Myocyte (in vitro differentiated cells): Measurements from ENCODE around the gene CLDND2. TPM values are rescaled to one million over a fixed set of nuclear protein-coding genes. Genes with fewer than 3 reads are reported as not detected.
A peak's percentile ranks its signal among the peaks of the same experiment; 100 is the strongest.

Experiments
- DNase-seq: peaks from one replicate; pipeline ENCODE4 v3.0.0-alpha.2; 2012; ENCODE audit warnings: low read depth
- total RNA-seq: library from RNA; depleted of rRNA; stranded (reverse); fragments of >200 nt; gene quantifications from 2 replicates; pipeline ENCODE4 v1.2.3, GENCODE V29; 2014

Gene CLDND2
- total RNA-seq, 1 donor from 2014 or later, result not detected

DNA sequence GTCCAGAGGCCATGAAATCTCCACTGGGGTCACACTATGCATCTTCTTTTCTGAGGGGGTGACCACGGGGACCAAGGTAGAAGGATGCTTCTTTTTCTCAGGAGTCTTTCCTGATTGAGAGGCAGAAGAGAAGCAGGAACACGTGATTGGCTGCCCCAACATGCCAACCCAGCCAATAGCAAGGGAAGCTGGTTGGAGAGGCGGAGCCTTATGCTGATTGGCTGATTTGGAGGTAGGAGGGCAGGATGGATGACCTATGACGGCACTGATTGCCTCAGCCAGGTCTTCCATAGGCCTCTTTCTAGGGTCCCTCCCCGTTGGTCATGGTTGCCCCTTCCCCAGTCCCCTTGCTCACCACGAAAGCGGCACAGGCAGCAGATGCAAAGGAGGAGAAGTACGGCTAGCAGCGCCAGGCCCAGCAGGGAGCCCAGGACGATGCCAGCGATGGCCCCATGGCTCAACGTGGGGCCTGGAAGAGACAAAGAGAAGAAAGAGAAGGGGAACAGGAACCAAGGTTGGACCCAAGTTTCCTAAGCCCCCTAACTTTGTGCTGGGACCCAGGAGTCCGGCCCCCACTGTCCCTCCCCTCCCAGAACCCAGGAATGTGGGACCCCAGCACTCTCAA is 34.9 kb downstream of the CLDND2 start:
- no peak for DNase-seq

DNA sequence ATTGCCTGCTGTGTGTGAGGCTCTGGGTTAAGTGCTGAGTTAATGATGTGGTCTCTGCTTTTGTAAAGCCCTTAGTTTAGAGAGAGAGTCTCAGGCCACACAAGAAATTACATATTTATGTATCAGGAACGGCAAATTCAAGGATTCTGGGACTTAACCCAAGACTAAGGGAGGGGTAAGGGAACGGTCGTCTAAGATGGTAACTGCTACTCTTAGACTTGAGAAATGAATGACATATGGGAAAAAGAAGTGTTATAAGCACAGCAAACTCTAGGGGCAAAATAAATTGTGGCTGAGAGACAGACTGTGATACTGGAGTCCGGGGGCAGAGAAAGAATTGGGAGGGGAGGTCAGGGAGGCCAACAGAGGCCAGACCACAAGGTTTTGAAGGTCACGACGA is 37.1 kb downstream of the CLDND2 start:
- DNase-seq, result no peak

DNA sequence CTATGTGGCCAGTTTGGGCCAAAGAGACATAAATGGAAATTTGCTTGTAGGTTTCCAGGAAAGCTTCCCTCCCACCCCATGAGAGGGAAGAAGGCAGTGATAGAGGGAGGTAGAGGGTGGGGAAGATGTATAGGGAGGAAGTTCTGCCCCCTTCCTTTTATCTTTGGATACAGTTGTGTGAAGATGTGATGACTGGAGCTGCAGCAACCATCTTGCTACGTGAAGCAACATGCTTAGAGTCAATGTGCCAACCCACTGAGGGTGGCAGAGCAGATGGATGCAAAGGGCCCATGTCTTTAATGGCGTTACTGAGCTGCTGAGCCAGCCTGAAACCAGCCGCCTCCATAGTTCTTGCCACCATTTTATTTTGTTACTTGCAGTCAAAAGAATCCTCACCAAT is 37.6 kb downstream of the CLDND2 start:
- DNase-seq, result no peak

DNA sequence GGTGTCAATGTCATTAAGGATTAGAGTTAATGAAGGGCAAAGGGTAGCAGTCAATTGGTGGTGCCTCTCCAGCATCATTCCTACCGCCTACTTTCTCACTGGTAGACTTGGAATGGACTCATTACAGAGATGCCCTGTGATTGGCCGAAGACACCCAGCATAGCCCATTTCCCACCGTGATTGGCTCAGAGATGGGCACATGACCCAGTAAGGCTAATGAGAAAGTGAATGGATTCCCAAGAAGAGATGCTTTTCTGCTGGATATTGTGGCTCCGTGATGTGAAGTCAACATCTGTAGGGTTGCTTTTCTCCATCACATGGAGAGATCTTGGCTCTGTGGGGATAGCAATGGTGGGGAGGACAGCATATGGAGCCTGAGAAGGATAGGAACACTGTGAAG is 38.4 kb downstream of the CLDND2 start:
- no peak for DNase-seq

DNA sequence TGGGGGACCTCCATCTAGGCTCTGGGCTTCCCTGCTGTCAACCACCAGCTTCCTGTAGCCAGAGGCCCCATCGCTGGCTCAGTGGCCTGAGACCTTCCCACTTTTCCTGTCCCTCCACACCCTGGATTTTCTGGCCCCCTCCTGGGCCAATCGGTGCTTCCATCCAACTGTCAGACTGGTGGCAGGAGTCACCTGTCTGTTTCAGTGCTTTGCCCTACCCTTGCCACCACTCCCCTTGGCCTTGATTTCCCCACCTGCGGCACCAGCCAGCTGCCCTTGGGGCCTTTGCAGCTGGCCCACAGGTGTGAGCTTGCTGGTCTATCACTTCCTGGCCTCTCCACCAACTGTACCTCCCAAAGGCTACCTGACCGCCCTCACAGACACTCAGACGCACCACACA is 39.4 kb downstream of the CLDND2 start:
- no peak for DNase-seq

DNA sequence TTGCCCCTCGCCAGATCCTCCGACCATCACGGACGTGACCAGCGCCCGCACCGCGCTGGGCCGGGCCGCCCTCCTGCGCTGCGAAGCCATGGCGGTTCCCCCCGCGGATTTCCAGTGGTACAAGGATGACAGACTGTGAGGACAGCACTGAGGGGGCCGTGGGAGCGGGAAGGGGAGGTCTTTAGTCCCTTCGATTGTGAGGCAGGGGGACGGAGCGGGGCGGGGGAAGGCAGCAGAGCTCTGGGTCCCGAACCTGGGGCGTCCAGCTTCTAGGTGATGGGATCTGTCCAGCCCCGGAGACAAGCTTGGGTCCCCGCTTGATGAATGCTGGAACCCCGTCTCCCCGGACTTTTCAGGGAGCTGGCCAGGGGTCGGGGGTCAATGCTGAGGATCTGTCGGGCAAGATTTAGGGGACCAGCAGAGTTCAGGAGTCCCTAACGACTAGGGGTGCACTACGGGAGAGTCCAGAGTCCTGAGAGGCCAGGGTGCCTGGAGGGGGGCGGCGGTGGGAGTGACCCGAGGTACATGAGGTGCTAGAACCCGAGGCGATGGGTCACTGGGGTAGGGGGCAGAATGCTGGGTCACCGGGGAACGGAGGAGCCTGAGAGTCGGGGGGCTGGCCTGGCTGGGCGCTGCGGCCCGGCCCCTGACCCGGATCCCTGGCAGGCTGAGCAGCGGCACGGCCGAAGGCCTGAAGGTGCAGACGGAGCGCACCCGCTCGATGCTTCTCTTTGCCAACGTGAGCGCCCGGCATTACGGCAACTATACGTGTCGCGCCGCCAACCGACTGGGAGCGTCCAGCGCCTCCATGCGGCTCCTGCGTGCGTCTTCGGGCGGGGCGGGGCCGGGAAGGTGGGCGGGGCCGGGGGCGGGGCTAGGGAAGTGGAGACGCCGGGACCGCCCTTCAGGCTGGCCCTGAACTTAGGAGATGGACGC is 41.5 kb downstream of the CLDND2 start:
- no peak for DNase-seq

DNA sequence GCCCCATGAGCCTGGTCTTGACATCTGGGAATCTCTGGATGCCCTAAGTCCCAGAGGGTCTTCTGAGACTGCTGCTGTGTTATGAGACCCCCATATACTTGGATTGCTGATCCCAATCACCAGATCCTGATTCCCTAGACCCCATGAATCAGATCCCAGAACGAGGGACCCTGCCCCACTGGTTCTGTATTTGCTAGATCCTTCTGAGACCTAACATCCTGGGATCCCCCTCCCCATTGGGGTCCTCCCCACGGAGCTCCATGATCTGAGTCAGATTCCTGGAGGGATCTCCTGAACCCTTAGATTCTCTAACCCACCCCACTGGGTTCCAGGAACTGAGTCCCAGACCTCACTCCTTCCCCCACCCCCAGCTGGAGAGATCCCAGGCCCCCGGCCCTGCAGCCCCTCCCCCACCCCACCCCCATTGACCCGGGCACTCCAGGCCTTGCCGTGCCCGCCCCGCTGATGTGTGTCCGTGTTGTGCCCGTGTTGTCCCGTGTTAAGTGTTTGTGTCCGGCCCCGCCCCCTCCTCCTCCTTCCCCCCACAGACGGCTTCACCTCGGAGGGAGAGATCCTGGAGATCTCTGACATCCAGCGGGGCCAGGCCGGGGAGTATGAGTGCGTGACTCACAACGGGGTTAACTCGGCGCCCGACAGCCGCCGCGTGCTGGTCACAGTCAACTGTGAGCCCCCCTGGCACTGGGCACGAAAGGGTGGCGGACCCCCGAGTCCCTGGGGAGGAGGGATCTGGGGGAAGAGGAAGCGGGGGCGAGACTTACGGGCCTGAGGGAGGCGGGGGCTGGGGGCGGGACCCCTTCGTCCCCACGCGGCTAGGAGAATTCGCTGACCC is 42.4 kb downstream of the CLDND2 start:
- DNase-seq, result no peak

DNA sequence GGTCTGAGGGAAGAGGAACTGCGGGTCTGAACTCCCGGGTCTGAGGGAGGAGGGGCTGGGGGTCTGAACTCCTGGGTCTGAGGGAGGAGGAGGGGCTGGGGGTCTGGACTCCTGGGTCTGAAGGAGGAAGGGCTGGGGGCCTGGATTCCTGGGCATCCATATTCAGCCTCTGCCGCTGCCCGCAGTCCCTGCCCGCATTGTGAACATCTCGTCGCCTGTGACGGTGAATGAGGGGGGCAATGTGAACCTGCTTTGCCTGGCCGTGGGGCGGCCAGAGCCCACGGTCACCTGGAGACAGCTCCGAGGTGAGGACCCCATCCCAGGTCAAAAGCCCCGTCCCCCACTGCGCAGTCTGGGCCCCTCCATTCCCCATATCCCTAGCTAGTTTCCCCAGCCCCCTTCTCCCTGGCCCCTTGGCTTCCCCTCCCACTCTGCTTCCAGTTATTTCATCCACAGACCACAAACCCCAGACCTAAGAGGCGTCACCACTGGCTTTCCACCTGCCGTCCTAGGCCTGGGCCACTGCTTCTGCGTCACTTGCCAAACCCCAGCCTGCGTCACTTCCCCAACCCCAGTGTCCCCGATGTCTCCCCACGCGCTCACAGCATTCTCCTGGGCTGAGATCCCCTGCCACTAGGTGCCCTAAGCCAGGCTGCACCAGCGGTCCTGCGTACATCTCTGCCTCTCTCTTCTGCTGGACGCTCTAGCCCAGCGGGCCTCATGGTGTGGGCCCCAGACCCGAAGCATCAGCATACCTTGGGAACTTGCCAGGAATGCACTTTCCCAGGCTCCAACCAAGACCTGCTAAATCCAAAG is 43.4 kb downstream of the CLDND2 start:
- DNase-seq, result peak; percentile 32

DNA sequence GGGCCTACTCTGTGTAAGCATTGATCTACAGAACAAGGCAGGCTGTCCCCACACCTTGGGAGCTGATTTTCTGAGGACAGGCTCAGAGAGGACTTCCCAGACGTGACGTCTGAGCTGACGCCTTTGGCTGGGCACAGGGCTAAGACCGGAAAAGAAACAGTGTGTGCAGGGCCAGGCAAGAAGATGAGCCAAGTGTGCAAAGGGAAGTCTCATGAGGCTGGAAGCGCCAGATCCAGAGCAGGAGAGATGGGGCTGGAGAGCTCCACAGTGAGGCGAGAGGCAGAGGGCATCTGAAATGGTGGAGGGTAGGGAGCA is 44.7 kb downstream of the CLDND2 start:
- DNase-seq, result no peak

DNA sequence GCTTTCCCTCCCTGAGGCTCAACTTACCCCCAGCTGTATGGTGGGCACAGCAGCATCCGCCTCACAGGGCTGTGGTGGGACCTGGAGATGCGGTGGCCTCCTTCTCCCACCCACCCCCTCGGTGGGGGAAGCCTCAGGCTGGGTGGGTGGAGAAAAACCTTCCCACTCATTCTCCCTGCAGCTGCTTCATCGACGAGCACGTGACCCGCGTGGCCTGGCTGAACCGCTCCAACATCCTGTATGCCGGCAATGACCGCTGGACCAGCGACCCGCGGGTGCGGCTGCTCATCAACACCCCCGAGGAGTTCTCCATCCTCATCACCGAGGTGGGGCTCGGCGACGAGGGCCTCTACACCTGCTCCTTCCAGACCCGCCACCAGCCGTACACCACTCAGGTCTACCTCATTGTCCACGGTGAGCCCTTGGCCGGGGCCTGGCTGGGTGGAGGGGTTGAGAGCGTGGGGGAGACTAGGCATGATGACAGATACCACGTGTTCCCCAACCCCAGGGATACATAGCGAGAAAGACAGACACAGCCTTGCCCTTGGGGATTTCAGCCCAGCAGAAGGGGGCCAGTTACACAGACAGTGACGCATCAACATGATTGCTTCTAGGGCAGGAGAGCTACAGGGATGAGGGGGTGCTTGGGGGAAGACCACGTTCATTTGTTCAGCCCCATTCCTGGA is 45.2 kb downstream of the CLDND2 start:
- DNase-seq, result no peak

DNA sequence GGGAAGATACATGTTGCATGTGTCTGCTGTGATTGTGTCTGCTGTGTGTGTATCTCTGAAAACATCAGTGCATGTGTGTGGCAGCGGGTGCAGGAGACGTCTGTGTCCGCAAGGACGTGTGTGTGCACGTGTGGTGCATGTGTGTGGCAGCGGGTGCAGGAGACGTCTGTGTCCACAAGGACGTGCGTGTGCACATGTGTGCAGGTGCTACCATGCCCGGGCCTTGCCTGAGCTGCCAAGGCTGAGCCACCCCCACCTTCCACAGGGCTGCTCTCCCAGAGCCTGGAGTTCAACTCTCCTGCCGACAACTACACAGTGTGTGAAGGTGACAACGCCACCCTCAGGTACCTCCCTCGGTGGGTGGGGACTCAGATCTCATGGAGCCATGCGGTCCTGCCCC is 47.0 kb downstream of the CLDND2 start:
- DNase-seq, result no peak

DNA sequence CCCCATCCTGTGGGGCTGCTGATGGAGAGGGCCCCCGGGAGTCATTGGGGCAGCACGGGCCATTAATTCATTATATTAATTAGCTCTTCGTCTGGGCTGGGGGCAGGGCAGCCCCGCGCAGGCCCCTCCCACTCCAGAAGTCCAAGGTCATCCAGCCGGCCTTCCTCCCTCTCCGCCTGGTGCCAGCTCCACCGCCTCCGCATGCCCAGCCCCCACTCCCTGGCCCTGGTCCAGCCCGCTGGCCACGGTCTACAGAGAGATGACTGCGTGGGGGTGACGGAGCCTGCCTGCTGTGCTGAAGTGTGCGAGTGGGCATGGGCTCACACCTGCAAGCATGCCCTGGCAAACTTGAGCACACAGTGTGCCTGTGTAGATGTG is 48.5 kb downstream of the CLDND2 start:
- no peak for DNase-seq

DNA sequence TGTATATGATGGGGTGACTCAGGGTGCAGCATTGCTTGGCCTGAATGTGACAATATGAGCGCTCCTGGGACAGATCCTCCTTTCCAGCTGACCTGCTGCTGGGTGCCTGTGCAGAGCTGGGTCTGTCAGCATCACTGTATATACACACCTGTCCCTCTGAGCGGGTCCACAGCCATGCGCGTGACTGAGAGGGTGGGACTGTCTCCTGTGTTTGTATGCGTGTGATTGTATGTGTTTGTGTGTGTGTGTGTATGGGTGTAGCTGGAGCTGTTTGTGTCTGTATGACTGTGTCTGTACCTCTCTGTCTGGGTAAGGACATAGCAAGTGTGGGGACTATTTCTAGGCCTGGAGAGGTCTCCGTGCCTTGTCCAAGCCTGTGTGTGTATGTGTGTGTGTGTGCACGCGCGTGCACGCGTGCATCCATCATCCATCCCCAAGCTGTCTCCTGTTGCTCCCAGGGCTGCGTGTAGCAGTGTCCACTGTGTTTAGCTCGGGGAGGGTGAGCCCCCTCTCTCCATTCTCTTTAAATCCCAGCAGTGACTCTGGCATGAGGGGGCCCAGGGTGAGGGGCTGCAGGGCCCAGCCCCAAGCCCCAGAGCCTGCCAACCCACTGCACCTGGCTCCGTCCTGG is 49.0 kb downstream of the CLDND2 start:
- no peak for DNase-seq

DNA sequence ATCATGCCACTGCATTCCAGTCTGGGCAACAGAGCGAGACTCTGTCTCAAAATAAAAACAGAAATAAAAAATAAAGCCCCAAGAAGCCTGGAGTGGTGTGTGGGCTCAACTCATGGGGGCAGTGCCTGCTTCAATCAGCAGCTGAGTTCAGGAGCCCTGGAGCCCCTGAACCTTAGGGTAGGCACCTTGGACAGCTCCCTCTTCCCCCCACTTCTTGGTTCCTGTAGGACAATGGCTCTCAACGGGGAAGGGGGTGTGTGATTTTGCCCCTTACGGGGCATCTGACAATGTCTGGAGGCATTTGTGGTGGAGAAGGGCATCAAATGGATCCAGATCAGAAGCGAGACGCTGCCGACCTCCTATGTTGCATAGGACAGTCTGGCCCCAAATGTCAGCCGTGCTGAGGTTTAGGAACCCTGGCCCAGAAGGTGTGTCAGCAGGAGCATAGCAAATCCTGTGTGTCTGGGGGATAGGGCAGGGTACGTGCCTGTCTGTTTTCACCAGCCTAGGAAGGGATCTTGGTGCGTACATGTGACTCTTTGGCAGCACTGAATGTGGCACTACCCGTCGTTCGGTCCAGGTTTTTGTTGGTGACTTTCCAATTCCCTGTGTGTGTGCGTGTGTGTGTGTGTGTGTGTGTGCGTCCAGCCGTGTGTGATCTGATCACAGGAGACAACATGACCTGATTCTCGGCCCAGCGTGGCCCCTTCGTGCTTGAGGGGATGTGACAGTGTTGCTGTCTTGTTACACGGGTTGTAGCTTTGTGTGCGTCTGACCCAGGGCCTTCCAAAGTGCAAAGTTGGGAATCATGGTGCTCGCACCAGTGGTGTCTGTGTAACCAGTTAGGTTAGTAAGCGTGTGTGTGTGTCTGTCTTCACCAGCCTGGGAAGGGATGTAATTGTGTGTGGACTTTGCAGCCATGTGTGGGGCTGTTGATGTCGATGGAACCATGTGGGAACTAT is 49.8 kb downstream of the CLDND2 start:
- DNase-seq, result no peak

DNA sequence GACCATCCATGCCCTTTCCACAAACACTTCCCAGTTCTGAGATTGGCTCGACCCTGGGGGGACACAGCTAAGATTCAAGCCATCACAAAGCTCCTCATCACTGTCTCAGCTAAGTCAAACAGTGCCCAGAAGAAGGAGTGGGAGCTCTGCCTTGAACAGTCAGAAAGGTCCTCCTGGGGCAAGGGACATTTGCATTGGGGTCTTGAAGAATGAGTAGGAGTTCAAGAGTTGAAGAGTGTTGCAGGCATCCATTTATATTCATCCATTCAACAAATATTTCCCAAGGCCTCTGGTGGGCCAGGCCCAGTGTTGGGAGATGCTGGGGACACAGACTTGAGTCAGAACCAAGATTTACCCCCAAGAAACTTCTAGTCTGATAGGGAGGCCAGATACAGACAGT is 50.8 kb downstream of the CLDND2 start:
- DNase-seq, result no peak

DNA sequence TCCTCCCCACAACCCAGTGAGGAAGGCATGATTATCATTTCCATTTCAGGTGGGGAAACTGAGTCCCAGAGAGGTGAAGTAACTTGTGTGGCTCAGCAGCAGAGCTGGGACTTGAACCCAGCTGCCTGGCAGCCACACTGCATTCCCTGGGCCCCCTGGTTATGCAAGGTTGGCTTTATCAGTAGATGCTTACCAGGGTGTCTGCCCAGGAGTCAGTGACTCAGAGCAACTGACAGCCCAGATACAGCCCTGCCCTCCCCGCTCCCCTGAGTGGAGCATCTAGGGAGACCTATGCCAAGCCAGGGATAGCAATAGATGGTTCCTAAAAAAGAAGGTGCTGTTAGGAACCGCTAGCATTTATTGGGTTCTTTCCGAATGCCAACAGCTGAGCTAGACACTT is 51.4 kb downstream of the CLDND2 start:
- DNase-seq, result no peak
